Stimulated activated naive CD4-positive, alpha-beta T cell treated with Interleukin-2 at 50 U/mL for 16 hours (primary cell): ENCODE data around the gene EPB41L5.
A peak's percentile ranks its signal among the peaks of the same experiment; 100 is the strongest.
"Not testable (repeated sequence)": the region's sequence is repeated elsewhere in the genome, so short reads cannot be mapped to it uniquely, and the experiment has no call there.

Experiments
- DNase-seq: peaks from one replicate; lab custom pipeline; 2025; lab: John Stamatoyannopoulos, UW

Gene EPB41L5

GRCh38 chr2:120141300-120142069 is 128.6 kb downstream of the EPB41L5 start:
- no peak for DNase-seq

- no peak for DNase-seq
Measured at GRCh38 chr2:120142528-120143219, 129.8 kb downstream of the EPB41L5 start.

GRCh38 chr2:120148229-120148628 is 135.4 kb downstream of the EPB41L5 start:
- DNase-seq, result no peak

GRCh38 chr2:120148669-120149068 is 135.8 kb downstream of the EPB41L5 start:
- no peak for DNase-seq

GRCh38 chr2:120149406-120149805 is 136.5 kb downstream of the EPB41L5 start:
- DNase-seq, result no peak

GRCh38 chr2:120150040-120150482 is 137.2 kb downstream of the EPB41L5 start:
- DNase-seq, result no peak

GRCh38 chr2:120155308-120155707 is 142.4 kb downstream of the EPB41L5 start:
- no peak for DNase-seq

GRCh38 chr2:120158658-120159057 is 145.8 kb downstream of the EPB41L5 start:
- DNase-seq, result not testable (repeated sequence)

GRCh38 chr2:120161190-120161589 is 148.3 kb downstream of the EPB41L5 start:
- DNase-seq, result no peak

- no peak for DNase-seq
Measured at GRCh38 chr2:120162716-120163115, 149.8 kb downstream of the EPB41L5 start.

GRCh38 chr2:120167272-120167671 is 154.4 kb downstream of the EPB41L5 start:
- DNase-seq, result no peak

GRCh38 chr2:120169020-120169419 is 156.1 kb downstream of the EPB41L5 start:
- no peak for DNase-seq

GRCh38 chr2:120174963-120175581 is 162.2 kb downstream of the EPB41L5 start:
- DNase-seq, result no peak

- DNase-seq, result no peak
Measured at GRCh38 chr2:120176526-120176925, 163.6 kb downstream of the EPB41L5 start.

- peak; percentile 78 for DNase-seq
Measured at GRCh38 chr2:120177001-120177621, 164.2 kb downstream of the EPB41L5 start.

GRCh38 chr2:120177973-120178372 is 165.1 kb downstream of the EPB41L5 start:
- DNase-seq, result no peak

- no peak for DNase-seq
Measured at GRCh38 chr2:120179396-120179795, 166.5 kb downstream of the EPB41L5 start.

- no peak for DNase-seq
Measured at GRCh38 chr2:120180066-120180465, 167.2 kb downstream of the EPB41L5 start.

GRCh38 chr2:120182019-120182560 is 169.2 kb downstream of the EPB41L5 start:
- no peak for DNase-seq

GRCh38 chr2:120189189-120189588 is 176.3 kb downstream of the EPB41L5 start:
- DNase-seq, result no peak

- no peak for DNase-seq
Measured at GRCh38 chr2:120192280-120192679, 179.4 kb downstream of the EPB41L5 start.

- DNase-seq, result no peak
Measured at GRCh38 chr2:120195553-120195952, 182.7 kb downstream of the EPB41L5 start.
